ENCODE results near the gene DIPK1A. TPM values are rescaled to one million over a fixed set of nuclear protein-coding genes. Genes with fewer than 3 reads are reported as not detected.

Gene DIPK1A
- total and polyA plus RNA-seq, 9 donors: 4.7 to 15.4 (median 8.6) TPM

DNA sequence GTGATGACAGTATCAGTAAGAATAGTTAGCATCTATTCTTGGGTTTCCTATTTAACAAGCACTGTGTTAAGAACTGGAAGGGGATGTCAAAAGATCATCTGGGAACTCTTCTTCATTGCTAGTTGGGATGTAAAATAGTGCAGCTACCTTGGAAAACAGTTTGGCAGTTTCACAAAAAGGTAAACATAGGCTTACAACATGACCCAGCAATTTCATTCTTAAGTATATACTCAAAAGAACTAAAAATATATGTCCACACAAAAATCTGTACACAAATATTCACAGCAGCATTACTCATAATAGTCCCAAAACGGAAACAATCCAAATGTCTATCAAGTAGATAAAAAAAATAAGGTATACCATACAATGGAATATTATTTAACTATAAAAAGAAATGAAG is 45.7 kb downstream of the DIPK1A start:
- DNase-seq: no peak
- Histone ChIP-seq H3K27ac (no peak overlapping the region), H3K36me3 (no peaks in the 10 kb centered on the region), H3K4me1 (ENCODE audit: insufficient read depth) (no peaks in the 10 kb centered on the region), H3K4me3 (no peak overlapping the region), H3K27me3 (no peaks in the 10 kb centered on the region), H3K9me3 (no peaks in the 10 kb centered on the region)
- TF ChIP-seq, protein P1, sequence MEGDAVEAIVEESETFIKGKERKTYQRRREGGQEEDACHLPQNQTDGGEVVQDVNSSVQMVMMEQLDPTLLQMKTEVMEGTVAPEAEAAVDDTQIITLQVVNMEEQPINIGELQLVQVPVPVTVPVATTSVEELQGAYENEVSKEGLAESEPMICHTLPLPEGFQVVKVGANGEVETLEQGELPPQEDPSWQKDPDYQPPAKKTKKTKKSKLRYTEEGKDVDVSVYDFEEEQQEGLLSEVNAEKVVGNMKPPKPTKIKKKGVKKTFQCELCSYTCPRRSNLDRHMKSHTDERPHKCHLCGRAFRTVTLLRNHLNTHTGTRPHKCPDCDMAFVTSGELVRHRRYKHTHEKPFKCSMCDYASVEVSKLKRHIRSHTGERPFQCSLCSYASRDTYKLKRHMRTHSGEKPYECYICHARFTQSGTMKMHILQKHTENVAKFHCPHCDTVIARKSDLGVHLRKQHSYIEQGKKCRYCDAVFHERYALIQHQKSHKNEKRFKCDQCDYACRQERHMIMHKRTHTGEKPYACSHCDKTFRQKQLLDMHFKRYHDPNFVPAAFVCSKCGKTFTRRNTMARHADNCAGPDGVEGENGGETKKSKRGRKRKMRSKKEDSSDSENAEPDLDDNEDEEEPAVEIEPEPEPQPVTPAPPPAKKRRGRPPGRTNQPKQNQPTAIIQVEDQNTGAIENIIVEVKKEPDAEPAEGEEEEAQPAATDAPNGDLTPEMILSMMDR (IDR thresholded peaks at IDR 0.05): no peak
- TF ChIP-seq EP300 (IDR thresholded peaks at IDR 0.05) (no peak), POLR2A (IDR thresholded peaks at IDR 0.05) (no peak)
- intact Hi-C loops (cut with DNase I): no loop called here
- 35 to 95% (median 92%) methylated on average over 1 of the region's 1 CpG for WGBS, 3 donors

DNA sequence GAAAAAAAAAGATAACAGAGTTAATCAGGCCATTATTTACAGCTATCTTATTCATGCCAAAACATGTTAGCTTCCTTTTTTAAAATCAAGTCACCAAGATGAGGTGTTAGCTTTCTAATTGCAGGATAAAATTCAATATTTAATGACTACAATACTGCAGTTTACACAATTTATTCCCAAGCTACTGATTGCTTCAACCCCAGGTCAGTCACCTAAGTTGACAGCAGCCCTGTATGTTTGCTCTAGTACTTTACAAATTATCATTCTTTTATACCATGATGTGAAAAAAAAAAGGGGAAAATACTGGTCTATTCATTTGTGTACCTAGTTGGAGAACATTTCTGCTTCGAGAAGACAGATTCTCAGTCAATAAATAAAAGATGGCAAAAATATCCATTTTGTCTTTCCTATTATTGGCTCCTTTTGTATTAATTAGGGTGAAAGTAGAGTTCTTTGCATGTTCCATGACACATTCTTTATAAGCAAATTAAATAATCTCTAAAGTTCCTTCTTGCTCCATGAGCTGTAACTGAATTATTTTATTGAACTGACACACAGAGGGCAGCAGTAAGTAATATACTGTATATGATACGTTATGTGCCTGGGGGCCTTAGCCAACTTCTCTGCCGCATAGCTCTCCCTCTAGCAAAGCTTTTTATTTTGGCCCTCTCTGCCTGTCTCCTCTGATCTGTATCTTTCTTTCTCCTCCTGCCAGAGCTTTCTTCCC is 48.0 kb downstream of the DIPK1A start:
- H3K27me3 ChIP-seq: no peaks in the 10 kb centered on the region
- H3K9me3 ChIP-seq: no peaks in the 10 kb centered on the region
- TF ChIP-seq EP300 (IDR thresholded peaks at IDR 0.05) (no peak), POLR2A (IDR thresholded peaks at IDR 0.05) (no peak)
- TF ChIP-seq, protein P1 (IDR thresholded peaks at IDR 0.05): no peak
- no peak overlapping the region for H3K4me3 ChIP-seq
- intact Hi-C loops (cut with DNase I): no loop called here
- no peaks in the 10 kb centered on the region for H3K36me3 ChIP-seq
- 89 to 95% (median 89%) methylated on average over 3 of the region's 3 CpGs for WGBS, 3 donors
- no peak for DNase-seq
- no peak overlapping the region for H3K27ac ChIP-seq
- H3K4me1 ChIP-seq (ENCODE audit: insufficient read depth): no peaks in the 10 kb centered on the region

GRCh38 chr1:92910081-92910480 is 51.2 kb downstream of the DIPK1A start:
- no peak for DNase-seq
- WGBS, 3 donors: 50 to 58% (median 58%) methylated on average over 4 of the region's 4 CpGs
- no peaks in the 10 kb centered on the region for H3K27me3 ChIP-seq
- H3K36me3 ChIP-seq: no peaks in the 10 kb centered on the region
- no peaks in the 10 kb centered on the region for H3K4me1 ChIP-seq (ENCODE audit: insufficient read depth)
- H3K4me3 ChIP-seq: no peak overlapping the region
- TF ChIP-seq POLR2A (IDR thresholded peaks at IDR 0.05) (no peak), EP300 (IDR thresholded peaks at IDR 0.05) (no peak)
- TF ChIP-seq, protein P1 (IDR thresholded peaks at IDR 0.05): no peak
- intact Hi-C loops (cut with DNase I): no loop called here
- H3K27ac ChIP-seq: no peak overlapping the region
- H3K9me3 ChIP-seq: no peaks in the 10 kb centered on the region

GRCh38 chr1:92909321-92909720 is 51.9 kb downstream of the DIPK1A start:
- DNase-seq: no peak
- Histone ChIP-seq H3K4me1 (ENCODE audit: insufficient read depth) (no peaks in the 10 kb centered on the region), H3K9me3 (no peaks in the 10 kb centered on the region), H3K27me3 (no peaks in the 10 kb centered on the region), H3K4me3 (no peak overlapping the region), H3K36me3 (no peaks in the 10 kb centered on the region), H3K27ac (no peak overlapping the region)
- TF ChIP-seq POLR2A (IDR thresholded peaks at IDR 0.05): no peak
- TF ChIP-seq, protein P1 (IDR thresholded peaks at IDR 0.05): no peak
- no peak for TF ChIP-seq EP300 (IDR thresholded peaks at IDR 0.05)
- WGBS, 3 donors: 82 to 91% (median 86%) methylated on average over 3 of the region's 3 CpGs
- intact Hi-C loops (cut with DNase I): no loop called here
